ENCODE measurements around the gene BRAT1.

The BRAT1 gene

GRCh38 chr7:2523461-2523936 is 31.8 kb downstream of the BRAT1 start:
- no peak for DNase-seq (ENCODE audit: low read depth)

GRCh38 chr7:2522780-2523433 is 32.4 kb downstream of the BRAT1 start:
- no peak for DNase-seq (ENCODE audit: low read depth)

DNA sequence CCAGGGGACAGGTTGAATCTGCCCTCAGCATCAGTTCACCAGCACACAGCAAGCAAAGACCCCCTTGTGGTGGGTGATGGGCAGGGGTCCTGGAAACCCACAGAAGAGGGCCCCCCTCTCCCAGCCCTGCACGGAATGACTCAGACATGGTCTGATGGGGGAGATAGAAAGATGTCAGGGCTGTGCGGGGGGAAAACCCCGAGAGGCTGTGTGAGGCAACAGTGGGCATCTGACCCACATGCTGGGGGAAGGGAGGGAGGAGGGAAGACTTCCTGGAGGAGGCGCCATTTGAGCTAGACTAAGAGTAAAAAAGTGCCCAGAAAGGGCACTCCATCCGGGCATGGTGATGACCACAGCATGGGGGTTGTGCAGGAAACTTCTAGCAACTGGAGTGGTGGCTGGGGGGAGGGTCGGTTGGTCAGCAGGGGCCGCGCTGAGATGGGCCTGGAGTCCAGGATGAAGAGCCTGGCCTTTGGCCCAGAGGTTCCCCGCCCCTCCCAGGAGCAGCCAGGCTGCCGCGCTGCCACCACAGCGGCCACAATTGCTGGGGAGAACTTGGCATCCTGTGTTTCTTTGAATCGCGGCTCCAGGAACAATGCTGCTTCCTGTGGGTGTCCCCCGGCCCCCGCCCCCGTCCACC is 33.3 kb downstream of the BRAT1 start:
- peak; percentile 76 for DNase-seq (ENCODE audit: low read depth)

DNA sequence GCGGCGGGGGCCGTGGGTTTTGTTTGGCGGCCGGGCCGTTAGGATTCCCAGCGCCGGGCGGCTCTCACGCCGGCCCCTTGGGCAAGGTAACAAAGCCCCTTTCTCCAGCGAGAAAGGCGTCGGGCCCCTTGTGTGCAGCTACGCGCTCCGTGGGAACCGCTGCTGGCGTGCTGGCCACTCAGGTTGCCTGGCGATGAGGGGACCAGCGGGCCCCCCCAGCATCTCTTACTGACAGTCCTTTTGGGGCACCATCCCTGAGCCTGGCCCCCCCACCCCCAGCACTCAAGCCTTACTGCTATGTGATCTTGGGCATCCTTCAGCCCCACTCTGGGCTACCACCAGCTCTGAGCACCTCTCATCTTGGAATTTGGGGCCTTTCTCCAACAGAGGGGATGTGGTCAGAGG is 34.0 kb downstream of the BRAT1 start:
- DNase-seq (ENCODE audit: low read depth) = no peak

- no peak for DNase-seq (ENCODE audit: low read depth)
Measured at GRCh38 chr7:2520761-2521290, 34.5 kb downstream of the BRAT1 start.

- DNase-seq (ENCODE audit: low read depth) = no peak
Measured at GRCh38 chr7:2520131-2520760, 35.1 kb downstream of the BRAT1 start.

DNA sequence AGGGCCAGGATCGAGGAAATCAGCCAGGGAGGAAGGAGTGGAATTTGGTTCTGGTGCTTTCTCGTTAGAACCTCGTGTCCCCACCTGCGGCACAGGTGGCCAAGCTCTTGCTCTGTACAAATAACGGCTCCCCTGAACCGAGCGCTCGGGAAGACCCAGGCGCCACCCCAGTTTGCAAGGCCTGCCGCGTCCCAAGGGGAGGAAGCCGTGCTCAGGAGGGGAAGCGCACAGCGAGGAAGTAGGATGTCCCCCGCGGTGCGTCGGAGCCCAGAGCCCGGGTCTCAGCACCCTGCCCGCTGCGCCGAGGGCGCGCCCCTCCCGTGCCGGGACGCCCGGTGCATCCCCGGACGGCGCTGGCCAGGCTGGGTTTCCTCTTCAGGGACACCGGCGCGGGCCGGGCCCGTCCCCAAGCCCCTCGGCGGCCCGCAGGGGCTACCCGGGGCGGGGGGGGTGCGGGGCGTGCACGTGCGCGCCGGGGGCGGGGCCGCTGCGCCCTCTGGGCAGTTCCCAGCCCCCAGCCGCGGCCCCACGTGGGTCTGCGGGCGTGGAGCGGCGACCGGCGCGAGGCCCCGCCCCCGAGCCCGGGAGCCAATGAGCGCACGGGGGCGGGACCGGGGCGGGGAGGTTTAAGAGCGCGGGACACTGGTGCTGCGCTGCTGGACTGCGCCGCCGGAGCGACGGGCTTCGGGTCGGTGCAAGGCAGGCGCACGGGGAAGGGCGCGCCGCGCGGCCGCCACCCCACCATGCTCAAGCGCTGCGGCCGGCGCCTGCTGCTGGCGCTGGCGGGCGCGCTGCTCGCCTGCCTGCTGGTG is 36.0 kb downstream of the BRAT1 start, which contains the start of gene LFNG:
TSS of gene LFNG (plus strand) at position 656 of the 812 bp plus-strand sequence. CDS start at position 744, 88 bp downstream.
- DNase-seq (ENCODE audit: low read depth) = peak; percentile 73

DNA sequence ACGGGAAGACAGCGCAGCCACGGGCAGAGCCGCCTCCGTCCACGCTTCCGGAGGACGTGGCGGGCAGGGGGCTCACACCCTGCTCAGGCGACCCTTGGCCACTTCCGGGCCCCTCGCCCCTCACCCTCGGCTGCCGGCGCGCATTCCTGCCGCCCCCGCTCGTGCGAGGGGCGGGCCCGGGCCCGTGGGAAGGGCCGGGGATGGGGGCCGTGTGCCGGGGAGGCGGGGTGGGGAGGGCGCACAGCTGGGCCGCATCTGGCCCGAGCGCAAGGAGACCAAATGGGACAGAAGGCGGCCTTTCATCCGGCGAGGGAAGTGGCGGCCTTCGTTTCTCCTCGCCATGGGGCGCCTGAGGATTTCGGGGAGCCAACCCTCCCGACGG is 36.6 kb downstream of the BRAT1 start:
- no peak for DNase-seq (ENCODE audit: low read depth)

DNA sequence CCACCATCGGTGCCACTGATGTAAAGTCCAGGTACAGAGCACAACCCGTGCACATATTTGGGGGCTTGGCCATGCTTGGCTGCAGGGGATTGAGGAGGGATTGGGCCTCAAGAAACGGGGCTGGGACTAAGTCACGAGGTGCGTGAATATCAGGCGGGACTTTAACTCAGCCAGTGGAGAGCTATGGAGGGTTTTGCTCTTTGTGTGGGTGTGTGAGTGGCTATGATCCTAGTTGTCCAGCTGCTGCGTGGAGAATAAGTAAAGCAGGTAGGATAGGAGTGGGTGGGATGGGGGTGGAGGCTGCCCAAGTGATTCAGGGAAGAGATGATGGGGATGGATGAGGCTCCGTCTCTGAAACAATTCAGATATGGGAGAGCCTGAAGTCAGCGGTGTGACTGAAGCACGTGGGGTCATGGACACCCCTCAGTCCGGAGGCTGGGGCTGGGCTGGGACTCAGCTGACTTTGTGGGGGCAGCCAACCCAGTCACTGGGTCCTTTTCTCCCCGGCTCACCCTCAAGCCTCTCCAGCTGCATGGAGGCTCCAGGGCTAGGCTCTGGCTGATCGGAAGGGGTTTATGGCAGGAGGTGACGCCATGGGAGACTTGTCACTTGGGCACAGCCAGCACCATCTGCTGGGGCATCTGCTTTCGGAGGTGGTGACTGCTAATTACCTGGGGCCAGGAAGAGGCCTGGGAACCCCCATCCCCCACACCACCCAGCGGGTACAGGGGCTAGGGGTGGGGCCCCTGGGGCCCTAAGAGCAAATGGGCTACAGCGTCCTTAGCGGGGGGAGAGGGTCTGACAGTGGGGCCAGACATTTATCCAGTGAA is 37.4 kb downstream of the BRAT1 start:
- DNase-seq (ENCODE audit: low read depth) = no peak

DNA sequence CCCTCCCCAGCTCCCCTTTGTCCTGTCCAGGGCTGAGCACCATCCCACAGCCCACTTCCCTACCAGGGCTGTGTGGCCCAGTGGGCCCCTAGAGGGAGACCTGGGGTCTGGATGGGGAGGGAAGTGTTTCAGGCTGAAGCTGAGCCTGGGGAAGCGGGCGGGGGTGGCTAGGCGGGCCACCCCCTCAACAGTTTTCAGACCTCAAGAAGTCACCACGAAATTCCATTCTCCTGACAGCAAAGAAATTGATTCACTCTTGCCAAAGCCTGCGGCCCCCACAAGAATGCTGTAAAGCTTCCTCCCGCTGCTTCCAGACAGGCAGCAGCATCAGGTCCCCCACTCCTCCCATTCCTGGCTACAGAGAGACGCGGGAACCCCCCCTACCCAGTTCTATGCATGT is 38.3 kb downstream of the BRAT1 start:
- no peak for DNase-seq (ENCODE audit: low read depth)

GRCh38 chr7:2516194-2516555 is 39.1 kb downstream of the BRAT1 start:
- no peak for DNase-seq (ENCODE audit: low read depth)

- no peak for DNase-seq (ENCODE audit: low read depth)
Measured at GRCh38 chr7:2515424-2516193, 39.7 kb downstream of the BRAT1 start.

GRCh38 chr7:2514473-2515423 is 40.6 kb downstream of the BRAT1 start:
- DNase-seq (ENCODE audit: low read depth) = no peak

DNA sequence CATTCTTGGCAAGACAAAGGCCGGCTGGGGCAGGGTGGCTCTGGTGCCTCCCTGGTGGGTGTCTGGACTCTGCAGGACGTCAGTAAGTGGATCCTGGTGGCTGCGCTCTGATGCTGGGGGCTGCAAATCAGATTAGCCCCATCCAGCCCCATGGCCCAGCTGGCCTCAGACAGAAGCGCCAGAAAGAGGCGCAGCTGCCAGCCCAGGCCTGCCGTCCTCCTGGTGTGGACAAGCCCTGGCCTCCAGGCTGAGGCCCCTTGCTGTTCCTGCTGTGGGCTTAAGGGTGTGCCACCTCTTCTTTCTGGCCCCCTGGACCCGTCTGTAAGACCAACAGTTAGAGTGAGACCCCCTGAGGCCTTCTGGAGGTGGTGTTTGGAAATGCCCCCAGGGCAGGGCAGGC is 41.6 kb downstream of the BRAT1 start:
- DNase-seq (ENCODE audit: low read depth) = no peak

DNA sequence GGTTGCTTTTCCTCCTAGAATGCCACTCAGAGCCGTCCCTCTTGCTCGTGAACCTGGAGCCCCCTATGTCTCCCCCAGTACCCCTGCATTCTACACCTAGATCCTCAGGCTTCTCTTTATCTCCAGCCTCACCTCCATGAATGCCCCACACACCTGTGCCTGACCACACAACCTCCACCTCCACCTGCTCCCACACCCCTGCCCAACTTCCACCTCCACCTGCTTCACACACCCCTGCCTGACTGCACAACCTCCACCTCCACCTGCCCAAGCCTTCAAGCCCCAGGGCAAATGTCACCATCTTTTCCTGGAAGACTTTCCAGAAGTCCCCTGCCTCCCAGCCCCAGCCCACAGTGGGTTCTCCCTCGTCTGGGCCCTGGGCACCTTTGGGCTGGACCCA is 42.6 kb downstream of the BRAT1 start:
- DNase-seq (ENCODE audit: low read depth) = no peak

- DNase-seq (ENCODE audit: low read depth) = no peak
Measured at GRCh38 chr7:2512179-2512661, 43.1 kb downstream of the BRAT1 start.

- DNase-seq (ENCODE audit: low read depth) = no peak
Measured at GRCh38 chr7:2511769-2512168, 43.6 kb downstream of the BRAT1 start.

- DNase-seq (ENCODE audit: low read depth) = peak; percentile 52
Measured at GRCh38 chr7:2510909-2511768, 44.2 kb downstream of the BRAT1 start.

All from CMK (cell line).